GM12873 (cell line): ENCODE data around the gene LTF.
A peak's percentile ranks its signal among the peaks of the same experiment; 100 is the strongest.

Source experiments
- CTCF ChIP-seq: IDR thresholded peaks from 2 replicates; pipeline ENCODE4 v1.5.1; 2012; ENCODE audit warnings: low read depth, mild to moderate bottlenecking, moderate library complexity, low read length, control low read depth; ENCODE audit not compliant: insufficient read depth; ENCODE audit errors: missing control alignments

LTF gene

DNA sequence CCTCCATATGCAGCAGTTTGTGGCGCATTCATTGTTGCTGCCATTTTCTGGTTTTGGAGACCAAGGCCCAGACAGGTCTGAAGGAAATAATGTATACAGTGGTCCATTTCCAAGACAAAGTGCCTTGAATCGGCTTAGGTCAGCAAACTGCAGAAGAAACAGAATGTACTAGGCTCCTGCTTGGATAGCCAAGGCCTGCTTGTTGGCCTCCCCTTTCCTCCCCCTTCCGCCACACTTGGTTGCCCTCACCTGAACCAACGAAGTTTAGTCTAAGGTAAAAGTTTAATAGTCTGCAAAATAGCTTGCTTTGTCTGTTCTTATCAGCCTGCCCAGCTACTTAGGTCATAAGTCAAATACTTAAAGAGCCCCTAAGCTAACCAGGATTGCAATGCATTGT is 21.1 kb upstream of the LTF start:
- TF ChIP-seq CTCF, result no peak

GRCh38 chr3:46484911-46485778 is 20.4 kb upstream of the LTF start:
- no peak for TF ChIP-seq CTCF

DNA sequence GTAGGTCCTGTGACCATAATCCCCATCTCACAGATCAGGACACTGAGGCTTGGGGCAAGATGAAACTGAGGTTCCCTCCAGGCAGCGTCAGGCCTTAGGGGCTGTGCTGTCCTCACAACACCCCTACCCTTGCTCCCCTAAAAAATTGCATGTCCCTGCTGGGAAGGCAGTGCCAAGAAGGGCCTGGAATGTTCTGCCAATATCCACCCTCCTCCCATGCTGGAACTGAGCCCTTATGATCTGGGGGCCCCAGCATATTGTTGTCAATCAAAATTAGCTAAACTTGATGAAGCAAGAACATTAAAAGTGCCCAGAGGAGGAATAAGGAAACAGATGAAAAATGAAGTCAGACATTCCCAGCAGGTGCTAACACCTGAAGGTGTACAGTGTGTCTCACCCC is 19.7 kb upstream of the LTF start:
- TF ChIP-seq CTCF, result no peak

DNA sequence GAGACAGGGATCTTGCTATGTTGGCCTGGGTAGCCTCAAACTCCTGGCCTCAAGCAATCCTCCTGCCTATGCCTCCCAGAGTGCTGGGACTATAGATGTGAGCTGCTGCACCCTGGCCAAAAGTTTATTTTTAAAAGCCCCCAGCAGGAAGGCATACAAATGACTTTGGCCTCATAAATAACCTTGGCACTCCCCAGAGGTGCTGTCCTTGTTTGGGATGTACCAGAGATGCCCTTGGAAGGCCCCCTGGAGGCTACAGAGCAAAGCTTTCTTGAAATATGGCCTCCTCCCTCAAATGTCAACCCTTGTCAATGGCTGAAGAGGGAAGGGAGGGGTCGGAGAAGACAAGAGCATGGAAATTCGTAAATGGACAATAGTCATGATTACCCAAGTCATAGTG is 19.1 kb upstream of the LTF start:
- TF ChIP-seq CTCF, result peak; percentile 18

DNA sequence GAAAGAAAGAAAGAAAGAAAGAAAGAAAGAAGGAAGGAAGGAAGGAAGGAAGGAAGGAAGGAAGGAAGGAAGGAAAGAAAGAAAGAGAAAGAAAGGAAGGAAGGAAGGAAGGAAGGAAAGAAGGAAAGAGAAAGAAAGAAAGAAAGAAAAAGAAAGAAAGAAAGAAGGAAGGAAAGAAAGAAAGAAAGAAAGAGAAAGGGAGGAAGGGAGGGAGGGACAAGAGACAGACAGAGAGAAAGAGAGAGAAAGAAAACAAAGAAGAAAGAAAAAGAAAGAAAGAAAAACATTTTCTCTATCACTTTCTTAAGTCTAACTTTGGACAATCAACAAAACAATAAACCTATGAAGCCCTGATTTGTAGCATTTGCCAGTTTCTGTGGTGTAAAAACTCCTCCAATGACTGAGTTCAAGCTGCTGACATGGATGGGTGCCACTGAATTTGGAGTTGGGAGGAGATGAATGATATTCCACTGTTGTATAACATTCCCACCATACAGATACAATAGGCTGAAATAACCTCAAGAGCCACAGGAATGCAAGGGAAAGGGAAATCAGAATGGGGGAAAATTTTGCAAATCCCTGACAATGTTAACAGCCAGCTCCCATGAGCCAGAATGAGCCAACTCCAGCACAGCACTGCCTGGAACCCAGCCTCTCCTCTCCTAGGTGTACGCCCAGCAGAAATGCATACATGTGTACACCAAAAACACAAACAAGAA is 18.1 kb upstream of the LTF start:
- no peak for TF ChIP-seq CTCF

DNA sequence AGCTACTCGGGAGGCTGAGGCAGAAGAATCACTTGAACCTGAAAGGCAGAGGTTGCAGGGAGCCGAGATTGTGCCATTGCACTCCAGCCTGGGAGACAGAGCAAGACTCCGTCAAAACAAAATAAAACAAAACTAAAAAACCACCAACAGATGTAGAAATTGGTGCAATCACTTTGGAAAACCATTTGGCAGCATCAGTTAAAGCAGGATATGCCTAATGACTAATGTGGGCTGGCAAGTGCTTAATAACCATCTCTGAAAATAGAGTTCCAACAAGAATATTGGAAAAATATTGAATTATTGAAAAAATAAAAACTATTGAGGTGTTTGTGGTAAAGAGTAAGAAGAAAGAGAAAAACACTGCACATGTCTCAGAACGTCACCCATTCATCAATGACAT is 16.9 kb upstream of the LTF start:
- no peak for TF ChIP-seq CTCF

GRCh38 chr3:46480491-46481195 is 15.9 kb upstream of the LTF start:
- no peak for TF ChIP-seq CTCF
